RWPE2 (cell line): Measurements from ENCODE around the gene KBTBD12.
A peak's percentile ranks its signal among the peaks of the same experiment; 100 is the strongest.

ENCODE experiments used
- ATAC-seq: fragments of 200-7000 bp; cut with Tn5 transposase; 3 replicates; pipeline ENCODE4 v1.9.1; 2021; ENCODE audit warnings: low read depth
- DNase-seq: peaks from one replicate; pipeline ENCODE4 v3.0.0-alpha.2; 2020; ENCODE audit warnings: low spot score
- H3K27ac ChIP-seq: fragments of 450-650 bp; 2 replicates; pipeline ENCODE4 v1.5.1; 2017; ENCODE audit warnings: mild to moderate bottlenecking; ENCODE audit not compliant: poor library complexity, severe bottlenecking
- H3K27me3 ChIP-seq: fragments of 250-450 bp; sonication (Bioruptor Pico); 2 replicates; pipeline ENCODE4 v1.5.1; 2021; ENCODE audit warnings: mild to moderate bottlenecking, moderate library complexity; ENCODE audit not compliant: insufficient read depth, poor library complexity, severe bottlenecking
- H3K36me3 ChIP-seq: fragments of 250-450 bp; sonication (Bioruptor Pico); 2 replicates; pipeline ENCODE4 v1.5.1; 2020; ENCODE audit warnings: low read depth, mild to moderate bottlenecking, moderate library complexity
- H3K4me1 ChIP-seq: fragments of 250-450 bp; sonication (Bioruptor Pico); 2 replicates; pipeline ENCODE4 v1.5.1; 2021; ENCODE audit warnings: mild to moderate bottlenecking, moderate library complexity; ENCODE audit not compliant: insufficient read depth, poor library complexity, severe bottlenecking
- H3K4me3 ChIP-seq: fragments of 250-450 bp; sonication (Bioruptor Pico); 2 replicates; pipeline ENCODE4 v1.5.1; 2021; ENCODE audit warnings: mild to moderate bottlenecking, moderate library complexity; ENCODE audit not compliant: severe bottlenecking
- H3K9me3 ChIP-seq: fragments of 250-450 bp; sonication (Bioruptor Pico); 2 replicates; pipeline ENCODE4 v1.5.1; 2021; ENCODE audit warnings: mild to moderate bottlenecking, moderate library complexity; ENCODE audit not compliant: severe bottlenecking
- CTCF ChIP-seq: fragments of 450-650 bp; IDR thresholded peaks from one replicate; pipeline ENCODE4 v1.5.1; 2017; ENCODE audit warnings: mild to moderate bottlenecking, moderate library complexity; ENCODE audit not compliant: poor library complexity, severe bottlenecking

The KBTBD12 gene

GRCh38 chr3:127985655-127986225, 70.7 kb downstream of the KBTBD12 start:
- Histone ChIP-seq H3K9me3 (no peaks in the 10 kb centered on the region), H3K27ac (no peak overlapping the region), H3K27me3 (no peaks in the 10 kb centered on the region), H3K36me3 (no peaks in the 10 kb centered on the region), H3K4me1 (no peaks in the 10 kb centered on the region), H3K4me3 (no peak overlapping the region)
- DNase-seq (no peak), ATAC-seq (no peak)
- TF ChIP-seq CTCF: no peak

- no peak overlapping the region for H3K4me3 ChIP-seq
- no peaks in the 10 kb centered on the region for H3K9me3 ChIP-seq
- TF ChIP-seq CTCF: no peak
- no peaks in the 10 kb centered on the region for H3K4me1 ChIP-seq
- DNase-seq (no peak), ATAC-seq (no peak)
- no peak overlapping the region for H3K27ac ChIP-seq
- H3K27me3 ChIP-seq: no peaks in the 10 kb centered on the region
- no peaks in the 10 kb centered on the region for H3K36me3 ChIP-seq
Measured at GRCh38 chr3:127986803-127987202, 71.8 kb downstream of the KBTBD12 start.

GRCh38 chr3:127987309-127987995, 72.4 kb downstream of the KBTBD12 start:
- no peak for TF ChIP-seq CTCF
- H3K27ac ChIP-seq: no peak overlapping the region
- DNase-seq: no peak
- no peaks in the 10 kb centered on the region for H3K27me3 ChIP-seq
- no peak overlapping the region for H3K4me3 ChIP-seq
- no peaks in the 10 kb centered on the region for H3K9me3 ChIP-seq
- no peaks in the 10 kb centered on the region for H3K36me3 ChIP-seq
- ATAC-seq: no peak
- H3K4me1 ChIP-seq: no peaks in the 10 kb centered on the region

- TF ChIP-seq CTCF: no peak
- Histone ChIP-seq H3K9me3 (no peaks in the 10 kb centered on the region), H3K4me1 (no peaks in the 10 kb centered on the region), H3K27ac (no peak overlapping the region), H3K4me3 (no peak overlapping the region), H3K27me3 (no peaks in the 10 kb centered on the region), H3K36me3 (no peaks in the 10 kb centered on the region)
- ATAC-seq: peak; percentile 80
- no peak for DNase-seq
Measured at GRCh38 chr3:127988770-127989557, 73.9 kb downstream of the KBTBD12 start.
